ENCODE results near the gene CSTF1. TPM values are rescaled to one million over a fixed set of nuclear protein-coding genes. Genes with fewer than 3 reads are reported as not detected.

CSTF1 gene
- total and polyA plus RNA-seq, 2 of the 8 experiments (the other 6 are each of a cell fraction or from before 2014, with no cell fraction given) = 59.4 to 83.5 TPM

DNA sequence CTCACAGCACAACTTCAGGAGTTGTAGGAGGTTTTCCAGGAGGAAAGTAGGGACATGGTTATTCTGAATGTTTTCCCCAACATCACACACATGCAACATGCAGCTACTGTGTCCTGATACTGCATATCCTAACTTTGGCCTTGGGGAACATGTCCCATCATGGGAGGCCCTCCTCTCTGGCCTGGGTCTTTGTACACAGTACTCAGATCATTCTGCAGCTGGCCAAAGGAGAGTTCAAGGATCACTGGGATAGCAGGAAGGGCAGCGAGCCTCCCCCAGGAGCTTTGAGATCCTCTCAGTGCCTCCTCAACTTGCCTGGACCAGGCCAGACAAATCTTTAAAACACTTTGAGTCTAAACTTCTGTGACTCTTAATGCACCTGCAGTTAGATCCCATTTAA is 32.5 kb downstream of the CSTF1 start:
- DNase-seq (ENCODE audit: low read depth in 1 of 2, low spot score in 2 of 2) (no peak), FAIRE-seq (no peak)
- Histone ChIP-seq H2BK15ac (ENCODE audit: low read length) (no peak overlapping the region), H4K8ac (ENCODE audit: extremely low read depth, insufficient read depth, low read length) (no peak overlapping the region), H3K23me2 (ENCODE audit: low read depth, low read length) (no peaks in the 10 kb centered on the region), H3K9me3 (ENCODE audit: insufficient read depth in 2 of 2, low read depth in 1 of 2, low read length in 1 of 2) (no peaks in the 10 kb centered on the region), H4K5ac (ENCODE audit: insufficient read length, low read depth, low read length) (no peak overlapping the region), H3K4me2 (ENCODE audit: insufficient read depth in 1 of 2, low read depth in 2 of 2, low read length in 2 of 2) (no peak overlapping the region), H3K23ac (ENCODE audit: insufficient read length) (no peak overlapping the region), H3K9ac (replicated peaks in 1 of 4; ENCODE audit: extremely low read depth in 1 of 4, low read depth in 3 of 4, low read length in 3 of 4) (no peak overlapping the region), H3K79me2 (ENCODE audit: control insufficient read depth in 1 of 2, insufficient read depth in 2 of 2, low read length in 2 of 2) (no peaks in the 10 kb centered on the region), H2BK120ac (replicated peaks; ENCODE audit: low read depth, low read length) (no peak overlapping the region), H3K36me3 (ENCODE audit: control insufficient read depth in 2 of 4, insufficient read depth in 4 of 4, low read length in 3 of 4) (no peaks in the 10 kb centered on the region), H2AFZ (ENCODE audit: low read length) (no peak overlapping the region), H3K4me3 (ENCODE audit: extremely low read depth in 1 of 4, insufficient read depth in 2 of 4, low read depth in 3 of 4, low read length in 4 of 4) (no peak overlapping the region), H4K20me1 (replicated peaks in 1 of 2; ENCODE audit: control insufficient read depth in 1 of 2, insufficient read depth in 2 of 2, low read length in 2 of 2) (peaks cover 0 to 1% of the 10 kb centered on the region in 2 experiments), H3K4me1 (replicated peaks in 1 of 4; ENCODE audit: control insufficient read depth in 3 of 4, insufficient read depth in 4 of 4, low read length in 3 of 4) (peaks cover 0 to 4% (median 1%) of the 10 kb centered on the region in 4 experiments; a peak in 4 of 7 replicates), H2BK12ac (ENCODE audit: low read depth, low read length) (no peak overlapping the region), H3K4ac (replicated peaks; ENCODE audit: insufficient read length, low read depth, low read length) (no peak overlapping the region), H4K91ac (replicated peaks; ENCODE audit: insufficient read length, low read length) (no peak overlapping the region), H2AK5ac (ENCODE audit: low read depth, low read length) (no peak overlapping the region), H3K27me3 (replicated peaks in 1 of 4; ENCODE audit: control insufficient read depth in 3 of 4, extremely low read depth in 1 of 4, insufficient read depth in 3 of 4, low read length in 3 of 4) (peaks cover 0 to 1% (median 0%) of the 10 kb centered on the region in 4 experiments; a peak in 2 of 7 replicates), H3K18ac (ENCODE audit: extremely low read depth, low read length) (no peak overlapping the region), H3K14ac (ENCODE audit: insufficient read length) (no peak overlapping the region), H3K79me1 (ENCODE audit: low read depth, low read length) (no peaks in the 10 kb centered on the region), H3K27ac (ENCODE audit: low read depth, low read length) (no peak overlapping the region), H2BK5ac (ENCODE audit: low read depth, low read length) (no peak overlapping the region), H2BK20ac (ENCODE audit: low read length) (no peak overlapping the region), H3K56ac (replicated peaks; ENCODE audit: insufficient read length, low read depth, low read length) (no peak overlapping the region)
- TF ChIP-seq, protein P1, sequence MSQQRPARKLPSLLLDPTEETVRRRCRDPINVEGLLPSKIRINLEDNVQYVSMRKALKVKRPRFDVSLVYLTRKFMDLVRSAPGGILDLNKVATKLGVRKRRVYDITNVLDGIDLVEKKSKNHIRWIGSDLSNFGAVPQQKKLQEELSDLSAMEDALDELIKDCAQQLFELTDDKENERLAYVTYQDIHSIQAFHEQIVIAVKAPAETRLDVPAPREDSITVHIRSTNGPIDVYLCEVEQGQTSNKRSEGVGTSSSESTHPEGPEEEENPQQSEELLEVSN (IDR thresholded peaks at IDR 0.05) = no peak
- TF ChIP-seq SP4 (IDR thresholded peaks at IDR 0.05; ENCODE audit: low read length) (no peak), TAF1 (IDR thresholded peaks at IDR 0.05; ENCODE audit: low read depth, low read length) (no peak), CTBP2 (IDR thresholded peaks at IDR 0.05; ENCODE audit: borderline replicate concordance, insufficient read depth, insufficient read length, low read length) (no peak), SP2 (IDR thresholded peaks at IDR 0.05; ENCODE audit: low read length) (no peak), RBBP5 (IDR thresholded peaks at IDR 0.05; ENCODE audit: borderline replicate concordance, low read depth, low read length) (no peak)
- WGBS, 2 experiments (ENCODE audit: extremely low coverage in 1 of 2, insufficient coverage in 1 of 2, insufficient read length in 1 of 2, insufficient replicate concordance in 2 of 2, low coverage in 1 of 2, low lambda C conversion rate in 2 of 2, missing lambda C conversion rate in 1 of 2) = 88% methylated on average over 1 of the region's 1 CpG; no CpG with 5 or more reads in 1 of the 2 experiments
- CTCF ChIA-PET (ENCODE audit: partially characterized antibody) = no interaction called here
- POLR2A ChIA-PET (ENCODE audit: partially characterized antibody) = no interaction called here
